HepG2 (cell line): Measurements from ENCODE around the gene MDP1. TPM values are rescaled to one million over a fixed set of nuclear protein-coding genes. Genes with fewer than 3 reads are reported as not detected.
A peak's percentile ranks its signal among the peaks of the same experiment; 100 is the strongest.

Source experiments
- ARNT2 ChIP-seq: sonication (generic); formaldehyde crosslinking; IDR thresholded peaks from 2 replicates; pipeline ENCODE4 v1.8.0; 2022; ENCODE audit warnings: mild to moderate bottlenecking, low read depth, missing genetic modification reagents, moderate library complexity
- E2F2 ChIP-seq: sonication (generic); formaldehyde crosslinking; IDR thresholded peaks from 2 replicates; pipeline ENCODE4 v1.4.0; 2020; ENCODE audit warnings: missing genetic modification reagents, borderline replicate concordance
- EEA1 ChIP-seq: sonication (generic); formaldehyde crosslinking; IDR thresholded peaks from 2 replicates; pipeline ENCODE4 v1.5.1; 2020; ENCODE audit warnings: mild to moderate bottlenecking, missing genetic modification reagents, borderline replicate concordance
- GATAD1 ChIP-seq: IDR thresholded peaks from 2 replicates; pipeline ENCODE4 v1.6.1; 2016; ENCODE audit warnings: missing genetic modification reagents, missing compliant biosample characterization
- GTF3A ChIP-seq: sonication (generic); formaldehyde crosslinking; conservative IDR thresholded peaks from 2 replicates; pipeline ENCODE4 v1.4.0; 2020; ENCODE audit warnings: mild to moderate bottlenecking, missing genetic modification reagents
- HMG20B ChIP-seq: conservative IDR thresholded peaks from 2 replicates; pipeline ENCODE4 v1.6.1; 2016; ENCODE audit warnings: missing genetic modification reagents, missing compliant biosample characterization
- HOXA7 ChIP-seq: sonication (generic); formaldehyde crosslinking; IDR thresholded peaks from 2 replicates; pipeline ENCODE4 v1.8.1; 2022; ENCODE audit warnings: mild to moderate bottlenecking, missing genetic modification reagents, moderate library complexity
- NFE2L1 ChIP-seq: sonication (generic); formaldehyde crosslinking; IDR thresholded peaks from 2 replicates; pipeline ENCODE4 v1.4.0; 2020; ENCODE audit warnings: missing genetic modification reagents, mild to moderate bottlenecking, borderline replicate concordance
- PHF5A ChIP-seq: IDR thresholded peaks from one replicate; pipeline ENCODE4 v1.6.1; 2018; ENCODE audit warnings: low read depth, missing genetic modification reagents; ENCODE audit not compliant: unreplicated experiment
- POLR2AphosphoS5 ChIP-seq: IDR thresholded peaks from 2 replicates; pipeline ENCODE4 v1.6.1; 2012; ENCODE audit warnings: low read depth, low read length
- SAFB2 ChIP-seq: sonication (generic); formaldehyde crosslinking; IDR thresholded peaks from 2 replicates; pipeline ENCODE4 v1.5.1; 2020; ENCODE audit warnings: missing genetic modification reagents, low read depth, mild to moderate bottlenecking, borderline replicate concordance
- SRF ChIP-seq: IDR thresholded peaks from 2 replicates; pipeline ENCODE4 v1.6.1; 2011; ENCODE audit warnings: mild to moderate bottlenecking, low read depth, low read length, moderate library complexity
- SSRP1 ChIP-seq: IDR thresholded peaks from 2 replicates; pipeline ENCODE4 v1.6.1; 2016; ENCODE audit warnings: control low read depth
- ZNF143 ChIP-seq: sonication (generic); formaldehyde crosslinking; IDR thresholded peaks from 2 replicates; pipeline ENCODE4 v1.4.0; 2020; ENCODE audit warnings: missing genetic modification reagents
- ZNF317 ChIP-seq: sonication (generic); formaldehyde crosslinking; IDR thresholded peaks from 2 replicates; pipeline ENCODE4 v1.5.0; 2020; ENCODE audit warnings: mild to moderate bottlenecking, missing genetic modification reagents
- ZNF567 ChIP-seq: sonication (generic); formaldehyde crosslinking; IDR thresholded peaks from 2 replicates; pipeline ENCODE4 v1.8.1; 2023; ENCODE audit warnings: mild to moderate bottlenecking, missing genetic modification reagents, borderline replicate concordance
- ZNF652 ChIP-seq: IDR thresholded peaks from 2 replicates; pipeline ENCODE4 v1.6.1; 2016; ENCODE audit warnings: low read depth, borderline replicate concordance
- ZNF691 ChIP-seq: sonication (generic); formaldehyde crosslinking; IDR thresholded peaks from 2 replicates; pipeline ENCODE4 v1.4.0; 2020; ENCODE audit warnings: missing genetic modification reagents, low read depth, mild to moderate bottlenecking, borderline replicate concordance
- ZNF713 ChIP-seq: sonication (generic); formaldehyde crosslinking; IDR thresholded peaks from 2 replicates; pipeline ENCODE4 v1.4.0; 2020; ENCODE audit warnings: mild to moderate bottlenecking, missing genetic modification reagents
- polyA plus RNA-seq, 8 experiments: library from polyadenylated mRNA; depleted of rRNA in 3 of 8; stranded (reverse) in 7 of 8; unstranded in 1 of 8; fragments of >200 nt; fragmentation: Illumina TruSeq in 4 of 8; extraction: Trizol in 4 of 8; gene quantifications; 2 replicates each; pipeline versions ENCODE4 v1.2.1 to v1.2.3, GENCODE V29; 2011 to 2016; ENCODE audit warnings: low read depth in 4 of 8, missing spikeins in 1 of 8, mixed read lengths in 1 of 8; ENCODE audit not compliant: insufficient read depth in 1 of 8
- total RNA-seq, 5 experiments: library from RNA; depleted of rRNA; stranded (reverse); fragments of >200 nt; fragmentation: Illumina TruSeq; extraction: Trizol; gene quantifications; 2 replicates each; pipeline ENCODE4 v1.2.3, GENCODE V29; 2016; ENCODE audit warnings: low read depth in 1 of 5
- TF ChIP-seq, protein P1 (sequence below): sonication (generic); formaldehyde crosslinking; conservative IDR thresholded peaks from 2 replicates; pipeline ENCODE4 v1.8.1; 2023; ENCODE audit warnings: missing genetic modification reagents
- TF ChIP-seq, protein P2 (sequence below): IDR thresholded peaks from 2 replicates; pipeline ENCODE4 v1.6.1; 2016; ENCODE audit warnings: low read depth
- TF ChIP-seq, protein P3 (sequence below), 2 experiments: sonication (generic) in 1 of 2; formaldehyde crosslinking in 1 of 2; IDR thresholded peaks; 2 replicates each; pipeline versions ENCODE4 v1.4.0 to v1.6.1; 2018 to 2020; ENCODE audit warnings: missing genetic modification reagents in 2 of 2, borderline replicate concordance in 1 of 2, low read depth in 1 of 2, mild to moderate bottlenecking in 1 of 2, missing biosample characterization in 1 of 2

Gene MDP1
- total and polyA plus RNA-seq, 2 of the 13 experiments (the other 11 are each of a cell fraction or from before 2014, with no cell fraction given) = 44.1 to 48.7 TPM

- TF ChIP-seq E2F2 (CRISPR knock-in tag) (peak; percentile 97), ZNF317 (CRISPR knock-in tag) (peak; percentile 96), ZNF713 (CRISPR knock-in tag) (peak; percentile 88; the same call in 1 of the 2 replicates), ZNF652 (CRISPR knock-in tag) (peak; percentile 76), ZNF567 (CRISPR knock-in tag) (peak; percentile 85; the same call in 1 of the 2 replicates), ARNT2 (CRISPR knock-in tag) (peak; percentile 98), ZNF143 (CRISPR knock-in tag) (peak; percentile 80), PHF5A (CRISPR knock-in tag) (peak; percentile 100), SAFB2 (peak; percentile 99; the same call in 1 of the 2 replicates), SRF (peak; percentile 93), HMG20B (CRISPR knock-in tag) (peak; percentile 79), NFE2L1 (CRISPR knock-in tag) (no peak; the same call in 1 of the 2 replicates), EEA1 (CRISPR knock-in tag) (no peak), POLR2AphosphoS5 (peak; percentile 97), HOXA7 (CRISPR knock-in tag) (no peak), GATAD1 (peak; percentile 98), SSRP1 (peak; percentile 76), GTF3A (CRISPR knock-in tag) (0 out of 2 replicates have a peak, but pooled peaks have one; percentile 77), ZNF691 (CRISPR knock-in tag) (peak; percentile 99)
- TF ChIP-seq, protein P1, sequence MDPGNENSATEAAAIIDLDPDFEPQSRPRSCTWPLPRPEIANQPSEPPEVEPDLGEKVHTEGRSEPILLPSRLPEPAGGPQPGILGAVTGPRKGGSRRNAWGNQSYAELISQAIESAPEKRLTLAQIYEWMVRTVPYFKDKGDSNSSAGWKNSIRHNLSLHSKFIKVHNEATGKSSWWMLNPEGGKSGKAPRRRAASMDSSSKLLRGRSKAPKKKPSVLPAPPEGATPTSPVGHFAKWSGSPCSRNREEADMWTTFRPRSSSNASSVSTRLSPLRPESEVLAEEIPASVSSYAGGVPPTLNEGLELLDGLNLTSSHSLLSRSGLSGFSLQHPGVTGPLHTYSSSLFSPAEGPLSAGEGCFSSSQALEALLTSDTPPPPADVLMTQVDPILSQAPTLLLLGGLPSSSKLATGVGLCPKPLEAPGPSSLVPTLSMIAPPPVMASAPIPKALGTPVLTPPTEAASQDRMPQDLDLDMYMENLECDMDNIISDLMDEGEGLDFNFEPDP = no peak
- TF ChIP-seq, protein P2, sequence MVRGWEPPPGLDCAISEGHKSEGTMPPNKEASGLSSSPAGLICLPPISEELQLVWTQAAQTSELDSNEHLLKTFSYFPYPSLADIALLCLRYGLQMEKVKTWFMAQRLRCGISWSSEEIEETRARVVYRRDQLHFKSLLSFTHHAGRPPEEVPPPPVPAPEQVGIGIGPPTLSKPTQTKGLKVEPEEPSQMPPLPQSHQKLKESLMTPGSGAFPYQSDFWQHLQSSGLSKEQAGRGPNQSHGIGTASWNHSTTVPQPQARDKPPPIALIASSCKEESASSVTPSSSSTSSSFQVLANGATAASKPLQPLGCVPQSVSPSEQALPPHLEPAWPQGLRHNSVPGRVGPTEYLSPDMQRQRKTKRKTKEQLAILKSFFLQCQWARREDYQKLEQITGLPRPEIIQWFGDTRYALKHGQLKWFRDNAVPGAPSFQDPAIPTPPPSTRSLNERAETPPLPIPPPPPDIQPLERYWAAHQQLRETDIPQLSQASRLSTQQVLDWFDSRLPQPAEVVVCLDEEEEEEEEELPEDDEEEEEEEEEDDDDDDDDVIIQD (CRISPR knock-in tag) = peak; percentile 97
- TF ChIP-seq, protein P3, sequence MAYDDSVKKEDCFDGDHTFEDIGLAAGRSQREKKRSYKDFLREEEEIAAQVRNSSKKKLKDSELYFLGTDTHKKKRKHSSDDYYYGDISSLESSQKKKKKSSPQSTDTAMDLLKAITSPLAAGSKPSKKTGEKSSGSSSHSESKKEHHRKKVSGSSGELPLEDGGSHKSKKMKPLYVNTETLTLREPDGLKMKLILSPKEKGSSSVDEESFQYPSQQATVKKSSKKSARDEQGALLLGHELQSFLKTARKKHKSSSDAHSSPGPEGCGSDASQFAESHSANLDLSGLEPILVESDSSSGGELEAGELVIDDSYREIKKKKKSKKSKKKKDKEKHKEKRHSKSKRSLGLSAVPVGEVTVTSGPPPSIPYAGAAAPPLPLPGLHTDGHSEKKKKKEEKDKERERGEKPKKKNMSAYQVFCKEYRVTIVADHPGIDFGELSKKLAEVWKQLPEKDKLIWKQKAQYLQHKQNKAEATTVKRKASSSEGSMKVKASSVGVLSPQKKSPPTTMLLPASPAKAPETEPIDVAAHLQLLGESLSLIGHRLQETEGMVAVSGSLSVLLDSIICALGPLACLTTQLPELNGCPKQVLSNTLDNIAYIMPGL (CRISPR knock-in tag; IDR thresholded peaks at IDR 0.05; ENCODE audit: borderline replicate concordance in 1 of 2, low read depth in 1 of 2) = peak; percentile 95 to 97; a peak in 3 of 4 replicates
Observed at GRCh38 chr14:24188251-24189058, 27.4 kb downstream of the MDP1 start, which contains the start of gene IPO4 (continued).
